Hematopoietic multipotent progenitor cell treated with erythropoietin and hydrocortisone succinate and interleukin-3 and kit ligand, for 15 days (in vitro differentiated cells): ENCODE results near the gene SF3B6.
"Not testable (repeated sequence)": the region's sequence is repeated elsewhere in the genome, so short reads cannot be mapped to it uniquely, and the experiment has no call there.

Experiments used
- DNase-seq: peaks from one replicate; pipeline ENCODE4 v3.0.0-alpha.2; 2015; ENCODE audit warnings: low spot score

The SF3B6 gene

GRCh38 chr2:24075915-24076848 lies at the start of gene SF3B6:
SF3B6 (minus strand) TSS chr2:24076326; CDS start chr2:24076229, 97 bp downstream.
- DNase-seq, result peak; percentile 99

- no peak for DNase-seq
These were observed 47.9 kb upstream of the SF3B6 start for GRCh38 chr2:24123922-24124580.

- DNase-seq, result peak; percentile 52
These were observed 47.2 kb upstream of the SF3B6 start, which contains the start of the genes FAM228B and PFN4 for GRCh38 chr2:24123195-24123921. FAM228B (plus strand) TSS chr2:24123469; CDS start chr2:24124362, 893 bp downstream. PFN4 (minus strand) TSS chr2:24123334; CDS start chr2:24122535, 799 bp downstream.

- no peak for DNase-seq
These were observed 46.5 kb upstream of the SF3B6 start for GRCh38 chr2:24122366-24123194.

- DNase-seq, result no peak
These were observed 45.3 kb upstream of the SF3B6 start for GRCh38 chr2:24121469-24121868.

- DNase-seq, result no peak
These were observed 44.9 kb upstream of the SF3B6 start for GRCh38 chr2:24121066-24121465.

- no peak for DNase-seq
These were observed 41.8 kb upstream of the SF3B6 start for GRCh38 chr2:24117902-24118301.

GRCh38 chr2:24115057-24115456 lies 38.9 kb upstream of the SF3B6 start:
- DNase-seq, result no peak

GRCh38 chr2:24111407-24111901 lies 35.3 kb upstream of the SF3B6 start:
- DNase-seq, result no peak

GRCh38 chr2:24110660-24111303 lies 34.7 kb upstream of the SF3B6 start:
- no peak for DNase-seq

- not testable (repeated sequence) for DNase-seq
These were observed 33.3 kb upstream of the SF3B6 start for GRCh38 chr2:24109431-24109830.

GRCh38 chr2:24107336-24107735 lies 31.2 kb upstream of the SF3B6 start:
- no peak for DNase-seq

GRCh38 chr2:24106786-24107185 lies 30.7 kb upstream of the SF3B6 start:
- DNase-seq, result no peak

GRCh38 chr2:24105816-24106215 lies 29.7 kb upstream of the SF3B6 start:
- no peak for DNase-seq

GRCh38 chr2:24104906-24105305 lies 28.8 kb upstream of the SF3B6 start:
- DNase-seq, result no peak

GRCh38 chr2:24104110-24104650 lies 28.1 kb upstream of the SF3B6 start:
- DNase-seq, result no peak

- no peak for DNase-seq
These were observed 26.6 kb upstream of the SF3B6 start for GRCh38 chr2:24102677-24103076.

GRCh38 chr2:24101992-24102391 lies 25.9 kb upstream of the SF3B6 start:
- DNase-seq, result no peak

- DNase-seq, result not testable (repeated sequence)
These were observed 24.6 kb upstream of the SF3B6 start for GRCh38 chr2:24100732-24101131.

- not testable (repeated sequence) for DNase-seq
These were observed 19.1 kb upstream of the SF3B6 start for GRCh38 chr2:24095171-24095677.
